Type B pancreatic cell (in vitro differentiated cells): ENCODE data around the gene ZC2HC1C. TPM values are rescaled to one million over a fixed set of nuclear protein-coding genes. Genes with fewer than 3 reads are reported as not detected.

Source experiments
- DNase-seq: peaks from one replicate; pipeline ENCODE4 v3.0.0; 2021; ENCODE audit warnings: mixed read lengths; ENCODE audit not compliant: unreplicated experiment; ENCODE audit errors: extremely low spot score
- H3K27ac Mint-ChIP-seq: 2 replicates; pipeline ENCODE4 v1.8.0; 2021; ENCODE audit warnings: mild to moderate bottlenecking, mixed read lengths
- H3K27me3 Mint-ChIP-seq: 2 replicates; pipeline ENCODE4 v1.8.0; 2021; ENCODE audit warnings: mixed read lengths
- H3K36me3 Mint-ChIP-seq: 2 replicates; pipeline ENCODE4 v1.8.0; 2021; ENCODE audit warnings: mixed read lengths
- H3K4me1 Mint-ChIP-seq: one replicate; pipeline ENCODE4 v1.8.0; 2021; ENCODE audit warnings: mixed read lengths; ENCODE audit not compliant: unreplicated experiment
- H3K4me3 Mint-ChIP-seq: 2 replicates; pipeline ENCODE4 v1.8.0; 2021; ENCODE audit warnings: mild to moderate bottlenecking, mixed read lengths
- H3K9me3 Mint-ChIP-seq: 2 replicates; pipeline ENCODE4 v1.8.0; 2021; ENCODE audit warnings: mixed read lengths
- total RNA-seq: library from RNA; stranded (reverse); gene quantifications from 2 replicates; pipeline ENCODE4 v1.2.1, GENCODE V29; 2021; ENCODE audit warnings: low replicate concordance
- TF ChIP-seq, protein P1 (sequence below): fragments of 200-600 bp; sonication (generic); conservative IDR thresholded peaks from 2 replicates; pipeline ENCODE4 v1.5.0; 2021; ENCODE audit warnings: antibody characterized with exemption, mild to moderate bottlenecking

The ZC2HC1C gene
- total RNA-seq, 1 donor from 2014 or later: 3.7 TPM

DNA sequence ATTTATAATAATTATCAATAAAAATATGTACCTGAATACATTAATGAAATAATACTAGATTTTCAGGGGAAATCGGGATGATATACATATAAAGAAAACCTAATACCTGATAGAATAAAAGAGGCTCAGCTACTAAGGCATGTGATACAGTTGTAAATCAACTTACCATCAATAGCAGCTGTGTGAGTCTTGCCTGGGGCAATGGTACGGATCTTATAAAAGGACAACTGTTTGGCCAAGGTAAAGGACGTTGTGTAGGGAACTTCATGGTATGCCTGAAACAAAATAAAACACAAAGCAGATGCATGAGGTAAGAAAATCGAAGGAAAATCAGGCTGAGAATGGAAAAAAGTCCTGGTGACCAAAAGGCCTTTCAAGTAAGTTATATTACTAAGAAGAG lies 32.0 kb downstream of the ZC2HC1C start:
- TF ChIP-seq, protein P1, sequence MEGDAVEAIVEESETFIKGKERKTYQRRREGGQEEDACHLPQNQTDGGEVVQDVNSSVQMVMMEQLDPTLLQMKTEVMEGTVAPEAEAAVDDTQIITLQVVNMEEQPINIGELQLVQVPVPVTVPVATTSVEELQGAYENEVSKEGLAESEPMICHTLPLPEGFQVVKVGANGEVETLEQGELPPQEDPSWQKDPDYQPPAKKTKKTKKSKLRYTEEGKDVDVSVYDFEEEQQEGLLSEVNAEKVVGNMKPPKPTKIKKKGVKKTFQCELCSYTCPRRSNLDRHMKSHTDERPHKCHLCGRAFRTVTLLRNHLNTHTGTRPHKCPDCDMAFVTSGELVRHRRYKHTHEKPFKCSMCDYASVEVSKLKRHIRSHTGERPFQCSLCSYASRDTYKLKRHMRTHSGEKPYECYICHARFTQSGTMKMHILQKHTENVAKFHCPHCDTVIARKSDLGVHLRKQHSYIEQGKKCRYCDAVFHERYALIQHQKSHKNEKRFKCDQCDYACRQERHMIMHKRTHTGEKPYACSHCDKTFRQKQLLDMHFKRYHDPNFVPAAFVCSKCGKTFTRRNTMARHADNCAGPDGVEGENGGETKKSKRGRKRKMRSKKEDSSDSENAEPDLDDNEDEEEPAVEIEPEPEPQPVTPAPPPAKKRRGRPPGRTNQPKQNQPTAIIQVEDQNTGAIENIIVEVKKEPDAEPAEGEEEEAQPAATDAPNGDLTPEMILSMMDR: no peak
- no peak overlapping the region for H3K27ac Mint-ChIP-seq
- no peaks in the 10 kb centered on the region for H3K27me3 Mint-ChIP-seq
- no peaks in the 10 kb centered on the region for H3K4me1 Mint-ChIP-seq
- no peaks in the 10 kb centered on the region for H3K9me3 Mint-ChIP-seq
- DNase-seq: no peak
- H3K4me3 Mint-ChIP-seq: no peak overlapping the region
- peaks cover 52% of the 10 kb centered on the region for H3K36me3 Mint-ChIP-seq

GRCh38 chr14:75107186-75107585 lies 37.7 kb downstream of the ZC2HC1C start:
- H3K36me3 Mint-ChIP-seq: peaks cover 55% of the 10 kb centered on the region
- no peak for DNase-seq

GRCh38 chr14:75109877-75110276 lies 40.4 kb downstream of the ZC2HC1C start:
- no peak overlapping the region for H3K4me3 Mint-ChIP-seq
- no peak overlapping the region for H3K27ac Mint-ChIP-seq
- H3K36me3 Mint-ChIP-seq: peaks cover 52% of the 10 kb centered on the region
- no peak for DNase-seq
- H3K4me1 Mint-ChIP-seq: no peaks in the 10 kb centered on the region
- no peaks in the 10 kb centered on the region for H3K9me3 Mint-ChIP-seq
- TF ChIP-seq, protein P1: no peak
- H3K27me3 Mint-ChIP-seq: no peaks in the 10 kb centered on the region

More at GRCh38 chr14:75107186-75107585, 37.7 kb downstream of the ZC2HC1C start:
- Mint-ChIP-seq H3K27ac (no peak overlapping the region), H3K4me1 (no peaks in the 10 kb centered on the region), H3K4me3 (no peak overlapping the region), H3K9me3 (no peaks in the 10 kb centered on the region), H3K27me3 (no peaks in the 10 kb centered on the region)
- TF ChIP-seq, protein P1: no peak

- no peaks in the 10 kb centered on the region for H3K4me1 Mint-ChIP-seq
- H3K9me3 Mint-ChIP-seq: no peaks in the 10 kb centered on the region
- peaks cover 38% of the 10 kb centered on the region for H3K36me3 Mint-ChIP-seq
- no peaks in the 10 kb centered on the region for H3K27me3 Mint-ChIP-seq
- no peak overlapping the region for H3K27ac Mint-ChIP-seq
- TF ChIP-seq, protein P1: no peak
- DNase-seq: no peak
- no peak overlapping the region for H3K4me3 Mint-ChIP-seq
Observed at GRCh38 chr14:75113932-75114539, 44.6 kb downstream of the ZC2HC1C start.

DNA sequence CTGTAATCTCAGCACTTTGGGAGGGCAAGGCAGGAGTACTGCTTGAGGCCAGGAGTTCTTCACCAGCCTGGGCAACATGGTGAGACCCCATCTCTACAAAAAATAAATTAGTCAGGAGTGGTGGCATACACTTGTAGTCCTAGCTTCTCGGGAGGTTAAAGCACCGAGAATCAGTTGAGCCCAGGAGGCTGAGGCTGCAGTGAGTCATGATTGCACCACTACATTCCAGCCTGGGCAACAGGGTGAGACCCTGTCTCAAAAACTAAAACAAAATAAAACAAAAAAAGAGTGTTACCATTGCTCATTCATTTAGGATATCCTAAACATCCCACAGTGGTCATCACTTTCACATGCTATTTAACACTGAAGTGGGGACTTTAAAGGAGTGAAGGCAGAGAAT lies 49.6 kb downstream of the ZC2HC1C start:
- DNase-seq: no peak
- TF ChIP-seq, protein P1: no peak
- Mint-ChIP-seq H3K36me3 (peaks cover 12% of the 10 kb centered on the region), H3K27me3 (no peaks in the 10 kb centered on the region), H3K27ac (no peak overlapping the region), H3K4me3 (no peak overlapping the region), H3K4me1 (peaks cover 3% of the 10 kb centered on the region), H3K9me3 (no peaks in the 10 kb centered on the region)
